ENCODE data around the gene TRMT44. TPM values are rescaled to one million over a fixed set of nuclear protein-coding genes. Genes with fewer than 3 reads are reported as not detected.

TRMT44 gene
- total and polyA plus RNA-seq, 2 of the 13 experiments (the other 11 are each of a cell fraction or from before 2014, with no cell fraction given) = 5.8 to 8.6 TPM

DNA sequence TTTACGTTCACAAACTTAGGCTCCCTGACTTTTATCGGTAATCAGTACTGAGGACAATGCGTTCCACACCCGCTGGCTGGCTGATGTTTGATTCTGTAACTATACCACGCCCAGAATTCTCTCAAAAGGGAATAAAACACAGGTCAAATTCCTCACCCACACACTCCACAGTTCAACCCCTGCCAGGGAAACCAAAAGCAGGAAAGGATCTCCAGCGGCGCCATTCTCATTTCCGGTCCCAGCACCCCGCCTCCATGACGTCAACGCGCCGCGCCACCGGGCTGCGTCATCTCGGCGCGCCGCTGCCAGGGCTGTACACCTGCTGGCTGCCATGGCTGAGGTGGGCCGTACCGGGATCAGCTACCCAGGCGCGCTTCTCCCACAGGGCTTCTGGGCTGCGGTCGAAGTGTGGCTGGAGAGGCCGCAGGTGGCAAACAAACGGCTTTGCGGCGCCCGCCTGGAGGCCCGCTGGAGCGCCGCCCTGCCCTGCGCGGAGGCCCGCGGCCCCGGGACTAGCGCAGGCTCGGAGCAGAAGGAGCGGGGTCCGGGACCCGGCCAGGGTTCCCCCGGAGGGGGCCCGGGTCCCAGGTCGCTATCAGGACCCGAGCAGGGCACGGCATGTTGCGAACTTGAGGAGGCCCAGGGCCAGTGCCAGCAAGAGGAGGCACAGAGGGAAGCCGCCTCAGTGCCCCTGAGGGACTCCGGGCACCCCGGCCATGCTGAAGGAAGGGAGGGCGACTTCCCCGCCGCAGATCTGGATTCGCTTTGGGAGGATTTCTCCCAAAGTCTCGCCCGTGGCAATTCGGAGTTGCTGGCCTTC, at the start of gene TRMT44, which contains the start of gene ACOX3 (continued):
- no peak for TF ChIP-seq FOXA1 (IDR thresholded peaks at IDR 0.05)
- TF ChIP-seq FOXA1 (CRISPR knock-in tag; IDR thresholded peaks at IDR 0.05) = peak; percentile 53
- peak; percentile 33; the same call in 1 of the 2 replicates for TF ChIP-seq ZNF616 (CRISPR knock-in tag; IDR thresholded peaks at IDR 0.05; ENCODE audit: low read depth)
- TF ChIP-seq REPIN1 (CRISPR knock-in tag; IDR thresholded peaks at IDR 0.05; ENCODE audit: borderline replicate concordance, low read depth) = peak; percentile 74; the same call in 1 of the 2 replicates
- TF ChIP-seq, protein P1, sequence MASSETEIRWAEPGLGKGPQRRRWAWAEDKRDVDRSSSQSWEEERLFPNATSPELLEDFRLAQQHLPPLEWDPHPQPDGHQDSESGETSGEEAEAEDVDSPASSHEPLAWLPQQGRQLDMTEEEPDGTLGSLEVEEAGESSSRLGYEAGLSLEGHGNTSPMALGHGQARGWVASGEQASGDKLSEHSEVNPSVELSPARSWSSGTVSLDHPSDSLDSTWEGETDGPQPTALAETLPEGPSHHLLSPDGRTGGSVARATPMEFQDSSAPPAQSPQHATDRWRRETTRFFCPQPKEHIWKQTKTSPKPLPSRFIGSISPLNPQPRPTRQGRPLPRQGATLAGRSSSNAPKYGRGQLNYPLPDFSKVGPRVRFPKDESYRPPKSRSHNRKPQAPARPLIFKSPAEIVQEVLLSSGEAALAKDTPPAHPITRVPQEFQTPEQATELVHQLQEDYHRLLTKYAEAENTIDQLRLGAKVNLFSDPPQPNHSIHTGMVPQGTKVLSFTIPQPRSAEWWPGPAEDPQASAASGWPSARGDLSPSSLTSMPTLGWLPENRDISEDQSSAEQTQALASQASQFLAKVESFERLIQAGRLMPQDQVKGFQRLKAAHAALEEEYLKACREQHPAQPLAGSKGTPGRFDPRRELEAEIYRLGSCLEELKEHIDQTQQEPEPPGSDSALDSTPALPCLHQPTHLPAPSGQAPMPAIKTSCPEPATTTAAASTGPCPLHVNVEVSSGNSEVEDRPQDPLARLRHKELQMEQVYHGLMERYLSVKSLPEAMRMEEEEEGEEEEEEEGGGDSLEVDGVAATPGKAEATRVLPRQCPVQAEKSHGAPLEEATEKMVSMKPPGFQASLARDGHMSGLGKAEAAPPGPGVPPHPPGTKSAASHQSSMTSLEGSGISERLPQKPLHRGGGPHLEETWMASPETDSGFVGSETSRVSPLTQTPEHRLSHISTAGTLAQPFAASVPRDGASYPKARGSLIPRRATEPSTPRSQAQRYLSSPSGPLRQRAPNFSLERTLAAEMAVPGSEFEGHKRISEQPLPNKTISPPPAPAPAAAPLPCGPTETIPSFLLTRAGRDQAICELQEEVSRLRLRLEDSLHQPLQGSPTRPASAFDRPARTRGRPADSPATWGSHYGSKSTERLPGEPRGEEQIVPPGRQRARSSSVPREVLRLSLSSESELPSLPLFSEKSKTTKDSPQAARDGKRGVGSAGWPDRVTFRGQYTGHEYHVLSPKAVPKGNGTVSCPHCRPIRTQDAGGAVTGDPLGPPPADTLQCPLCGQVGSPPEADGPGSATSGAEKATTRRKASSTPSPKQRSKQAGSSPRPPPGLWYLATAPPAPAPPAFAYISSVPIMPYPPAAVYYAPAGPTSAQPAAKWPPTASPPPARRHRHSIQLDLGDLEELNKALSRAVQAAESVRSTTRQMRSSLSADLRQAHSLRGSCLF (CRISPR knock-in tag; IDR thresholded peaks at IDR 0.05; ENCODE audit: borderline replicate concordance) = no peak
- TF ChIP-seq NR0B2 (CRISPR knock-in tag; IDR thresholded peaks at IDR 0.05) = peak; percentile 86; the same call in 1 of the 2 replicates
- TF ChIP-seq RAD21 (CRISPR knock-in tag; IDR thresholded peaks at IDR 0.05) = no peak; the same call in 1 of the 2 replicates
- peak; percentile 44; the same call in 1 of the 2 replicates for TF ChIP-seq ARNT2 (CRISPR knock-in tag; IDR thresholded peaks at IDR 0.05; ENCODE audit: low read depth)
- TF ChIP-seq ZNF83 (CRISPR knock-in tag; IDR thresholded peaks at IDR 0.05; ENCODE audit: borderline replicate concordance) = no peak
- no peak for TF ChIP-seq RNF2 (conservative IDR thresholded peaks at IDR 0.05; ENCODE audit: low read depth)
- peak; percentile 37; the same call in 1 of the 2 replicates for TF ChIP-seq ZFP90 (CRISPR knock-in tag; IDR thresholded peaks at IDR 0.05; ENCODE audit: borderline replicate concordance)
- TF ChIP-seq, protein P2, sequence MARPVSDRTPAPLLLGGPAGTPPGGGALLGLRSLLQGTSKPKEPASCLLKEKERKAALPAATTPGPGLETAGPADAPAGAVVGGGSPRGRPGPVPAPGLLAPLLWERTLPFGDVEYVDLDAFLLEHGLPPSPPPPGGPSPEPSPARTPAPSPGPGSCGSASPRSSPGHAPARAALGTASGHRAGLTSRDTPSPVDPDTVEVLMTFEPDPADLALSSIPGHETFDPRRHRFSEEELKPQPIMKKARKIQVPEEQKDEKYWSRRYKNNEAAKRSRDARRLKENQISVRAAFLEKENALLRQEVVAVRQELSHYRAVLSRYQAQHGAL (CRISPR knock-in tag; IDR thresholded peaks at IDR 0.05; ENCODE audit: not compliant biosample characterization) = no peak
- TF ChIP-seq THYN1 (CRISPR knock-in tag; IDR thresholded peaks at IDR 0.05; ENCODE audit: borderline replicate concordance, low read depth) = no peak
- no peak; the same call in 1 of the 2 replicates for TF ChIP-seq RARA (CRISPR knock-in tag; IDR thresholded peaks at IDR 0.05)
- TF ChIP-seq, protein P3, sequence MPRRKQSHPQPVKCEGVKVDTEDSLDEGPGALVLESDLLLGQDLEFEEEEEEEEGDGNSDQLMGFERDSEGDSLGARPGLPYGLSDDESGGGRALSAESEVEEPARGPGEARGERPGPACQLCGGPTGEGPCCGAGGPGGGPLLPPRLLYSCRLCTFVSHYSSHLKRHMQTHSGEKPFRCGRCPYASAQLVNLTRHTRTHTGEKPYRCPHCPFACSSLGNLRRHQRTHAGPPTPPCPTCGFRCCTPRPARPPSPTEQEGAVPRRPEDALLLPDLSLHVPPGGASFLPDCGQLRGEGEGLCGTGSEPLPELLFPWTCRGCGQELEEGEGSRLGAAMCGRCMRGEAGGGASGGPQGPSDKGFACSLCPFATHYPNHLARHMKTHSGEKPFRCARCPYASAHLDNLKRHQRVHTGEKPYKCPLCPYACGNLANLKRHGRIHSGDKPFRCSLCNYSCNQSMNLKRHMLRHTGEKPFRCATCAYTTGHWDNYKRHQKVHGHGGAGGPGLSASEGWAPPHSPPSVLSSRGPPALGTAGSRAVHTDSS (CRISPR knock-in tag; conservative IDR thresholded peaks at IDR 0.05) = no peak
- 0 out of 2 replicates have a peak, but pooled peaks have one; percentile 36 for TF ChIP-seq MIER3 (CRISPR knock-in tag; IDR thresholded peaks at IDR 0.05; ENCODE audit: borderline replicate concordance)
- peak; percentile 32; the same call in 1 of the 2 replicates for TF ChIP-seq NFYC (CRISPR knock-in tag; IDR thresholded peaks at IDR 0.05)
- peak; percentile 52 for TF ChIP-seq CBX1 (IDR thresholded peaks at IDR 0.05; ENCODE audit: low read depth)
- TF ChIP-seq, protein P4, sequence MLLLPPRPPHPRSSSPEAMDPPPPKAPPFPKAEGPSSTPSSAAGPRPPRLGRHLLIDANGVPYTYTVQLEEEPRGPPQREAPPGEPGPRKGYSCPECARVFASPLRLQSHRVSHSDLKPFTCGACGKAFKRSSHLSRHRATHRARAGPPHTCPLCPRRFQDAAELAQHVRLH (CRISPR knock-in tag; IDR thresholded peaks at IDR 0.05; ENCODE audit: borderline replicate concordance, low read depth) = peak; percentile 88; the same call in 1 of the 2 replicates
- peak; percentile 85; the same call in 1 of the 2 replicates for TF ChIP-seq HOXA5 (CRISPR knock-in tag; IDR thresholded peaks at IDR 0.05)
- TF ChIP-seq PAX8 (CRISPR knock-in tag; IDR thresholded peaks at IDR 0.05; ENCODE audit: borderline replicate concordance) = no peak; the same call in 1 of the 2 replicates
